ENCODE results near the gene LGR5. TPM values are rescaled to one million over a fixed set of nuclear protein-coding genes. Genes with fewer than 3 reads are reported as not detected.

Gene LGR5
- total RNA-seq, 1 experiment from 2014 or later: 0.04 TPM

GRCh38 chr12:71417181-71417580 is 22.4 kb upstream of the LGR5 start:
- Histone ChIP-seq H3K9me3 (ENCODE audit: low read length) (no peaks in the 10 kb centered on the region), H3K9me2 (replicated peaks; ENCODE audit: low read length) (no peaks in the 10 kb centered on the region), H3K27me3 (ENCODE audit: low read length) (no peaks in the 10 kb centered on the region), H3K4me1 (ENCODE audit: insufficient read depth, low read length) (no peaks in the 10 kb centered on the region), H3K79me2 (ENCODE audit: low read length) (no peaks in the 10 kb centered on the region), H3K4me3 (ENCODE audit: low read length) (no peak overlapping the region), H2AFZ (ENCODE audit: low read length) (no peak overlapping the region), H3K36me3 (ENCODE audit: low read depth, low read length) (no peaks in the 10 kb centered on the region), H3K4me2 (ENCODE audit: low read length) (no peak overlapping the region), H3F3A (ENCODE audit: low read length, unreplicated experiment) (no peaks in the 10 kb centered on the region), H4K20me1 (ENCODE audit: low read length) (no peaks in the 10 kb centered on the region), H3K9ac (ENCODE audit: low read length) (no peak overlapping the region), H3K27ac (ENCODE audit: low read length) (no peak overlapping the region)
- DNase-seq (no peak), ATAC-seq (no peak)
- ChIA-PET CTCF (interaction anchor here (0.6 kb wide), 1 partner anchor 330 kb away, joined by 3 read pairs; no protein-coding TSS in a partner anchor), POLR2A (ENCODE audit: unreplicated experiment) (interaction anchor here (0.6 kb wide), 1 partner anchor 16 kb away, joined by 3 read pairs; no protein-coding TSS in a partner anchor)
- no TSS peak for BruUV-seq (replicated peaks)
- TF ChIP-seq CTCF (conservative IDR thresholded peaks at IDR 0.05; ENCODE audit: low read depth, low read length) (no peak), EZH2phosphoT487 (IDR thresholded peaks at IDR 0.05; ENCODE audit: borderline replicate concordance, low read length) (no peak), EZH2 (IDR thresholded peaks at IDR 0.05; ENCODE audit: low read length, unreplicated experiment) (no peak)
- intact Hi-C loops (cut with micrococcal nuclease): loop anchor here (10.0 kb wide), 1 partner anchor 58 kb away; no protein-coding TSS in a partner anchor

- intact Hi-C loops (cut with micrococcal nuclease): no loop called here
- ChIA-PET CTCF (no interaction called here), POLR2A (ENCODE audit: unreplicated experiment) (no interaction called here)
- Histone ChIP-seq H3K4me1 (ENCODE audit: insufficient read depth, low read length) (no peaks in the 10 kb centered on the region), H3K27me3 (ENCODE audit: low read length) (peaks cover 4% of the 10 kb centered on the region; the same call in 1 of the 2 replicates), H3K9ac (ENCODE audit: low read length) (no peak overlapping the region), H3K9me2 (replicated peaks; ENCODE audit: low read length) (no peaks in the 10 kb centered on the region), H3K4me3 (ENCODE audit: low read length) (no peak overlapping the region), H4K20me1 (ENCODE audit: low read length) (no peaks in the 10 kb centered on the region), H3K36me3 (ENCODE audit: low read depth, low read length) (no peaks in the 10 kb centered on the region), H3K27ac (ENCODE audit: low read length) (no peak overlapping the region), H3F3A (ENCODE audit: low read length, unreplicated experiment) (no peaks in the 10 kb centered on the region), H3K4me2 (ENCODE audit: low read length) (no peak overlapping the region), H3K79me2 (ENCODE audit: low read length) (no peaks in the 10 kb centered on the region), H2AFZ (ENCODE audit: low read length) (no peak overlapping the region), H3K9me3 (ENCODE audit: low read length) (no peaks in the 10 kb centered on the region)
- DNase-seq (no peak), ATAC-seq (no peak)
- BruUV-seq (replicated peaks): no TSS peak
- TF ChIP-seq EZH2phosphoT487 (IDR thresholded peaks at IDR 0.05; ENCODE audit: borderline replicate concordance, low read length) (no peak), EZH2 (IDR thresholded peaks at IDR 0.05; ENCODE audit: low read length, unreplicated experiment) (no peak), CTCF (conservative IDR thresholded peaks at IDR 0.05; ENCODE audit: low read depth, low read length) (no peak)
Measured at GRCh38 chr12:71420775-71421406, 18.7 kb upstream of the LGR5 start.

- no peak for DNase-seq
- no peak overlapping the region for H3K4me3 ChIP-seq (ENCODE audit: low read length)
- POLR2A ChIA-PET (ENCODE audit: unreplicated experiment): no interaction called here
- H2AFZ ChIP-seq (ENCODE audit: low read length): no peak overlapping the region
- peaks cover 4% of the 10 kb centered on the region; the same call in 1 of the 2 replicates for H3K27me3 ChIP-seq (ENCODE audit: low read length)
- H4K20me1 ChIP-seq (ENCODE audit: low read length): no peaks in the 10 kb centered on the region
- H3K4me1 ChIP-seq (ENCODE audit: insufficient read depth, low read length): peaks cover 10% of the 10 kb centered on the region; the same call in 1 of the 2 replicates
- intact Hi-C loops (cut with micrococcal nuclease): no loop called here
- no TSS peak for BruUV-seq (replicated peaks)
- H3K36me3 ChIP-seq (ENCODE audit: low read depth, low read length): no peaks in the 10 kb centered on the region
- H3K9me2 ChIP-seq (replicated peaks; ENCODE audit: low read length): no peaks in the 10 kb centered on the region
- H3K27ac ChIP-seq (ENCODE audit: low read length): no peak overlapping the region
- no peak for ATAC-seq
- no peaks in the 10 kb centered on the region for H3F3A ChIP-seq (ENCODE audit: low read length, unreplicated experiment)
- H3K9ac ChIP-seq (ENCODE audit: low read length): no peak overlapping the region
- CTCF ChIA-PET: no interaction called here
- H3K9me3 ChIP-seq (ENCODE audit: low read length): no peaks in the 10 kb centered on the region
- H3K79me2 ChIP-seq (ENCODE audit: low read length): no peaks in the 10 kb centered on the region
- H3K4me2 ChIP-seq (ENCODE audit: low read length): no peak overlapping the region
- TF ChIP-seq EZH2phosphoT487 (IDR thresholded peaks at IDR 0.05; ENCODE audit: borderline replicate concordance, low read length) (no peak), EZH2 (IDR thresholded peaks at IDR 0.05; ENCODE audit: low read length, unreplicated experiment) (no peak), CTCF (conservative IDR thresholded peaks at IDR 0.05; ENCODE audit: low read depth, low read length) (no peak)
Measured at GRCh38 chr12:71425568-71426299, 13.9 kb upstream of the LGR5 start.

All from PC-3 (cell line).